SK-N-SH (cell line): Measurements from ENCODE around the gene FUNDC2. TPM values are rescaled to one million over a fixed set of nuclear protein-coding genes. Genes with fewer than 3 reads are reported as not detected.

Source experiments
- CTCF ChIA-PET: fragments of 300-600, 350-600 bp; formaldehyde crosslinking; extraction: SDS; loops from one replicate; lab custom pipeline; 2021; lab: Yijun Ruan, JAX
- POLR2A ChIA-PET: fragments of 350-600 bp; sonication (Branson Sonifier 250); formaldehyde crosslinking; extraction: SDS; loops from one replicate; lab custom pipeline; 2020; ENCODE audit warnings: antibody characterized with exemption, inconsistent platforms; lab: Yijun Ruan, JAX
- DNase-seq: peaks from one replicate; pipeline ENCODE4 v3.0.0; 2012
- H2AFZ ChIP-seq: fragments of 200-600 bp; sonication (generic); 2 replicates; pipeline ENCODE4 v1.8.1; 2016; ENCODE audit warnings: antibody characterized with exemption, mild to moderate bottlenecking, low read depth
- H3F3A ChIP-seq: fragments of 200-600 bp; sonication (generic); replicated peaks from 2 replicates; pipeline ENCODE3; 2016; ENCODE audit warnings: antibody characterized with exemption, mild to moderate bottlenecking; ENCODE audit not compliant: insufficient read depth
- H3K27ac ChIP-seq, 2 experiments: fragments of 200-500 bp in 1 of 2; fragments of 200-600 bp in 1 of 2; sonication (Bioruptor generic) in 1 of 2; sonication (generic), shearing (Covaris generic) in 1 of 2; 2 replicates each; pipeline versions ENCODE4 v1.5.1 to v1.6.1; 2014 to 2016; ENCODE audit warnings: low read depth in 2 of 2, inconsistent platforms in 1 of 2, low read length in 1 of 2, mild to moderate bottlenecking in 1 of 2, mixed read lengths in 1 of 2
- H3K27me3 ChIP-seq: fragments of 200-600 bp; sonication (generic), shearing (Covaris generic); 2 replicates; pipeline ENCODE4 v1.6.1; 2016; ENCODE audit warnings: mixed run types; ENCODE audit not compliant: insufficient read depth
- H3K36me3 ChIP-seq, 2 experiments: fragments of 200-500 bp in 1 of 2; fragments of 200-600 bp in 1 of 2; sonication (Bioruptor generic) in 1 of 2; sonication (generic) in 1 of 2; replicated peaks in 1 of 2; 2 replicates each; pipeline versions ENCODE3 to v1.5.1; 2014 to 2016; ENCODE audit warnings: low read length in 1 of 2, mild to moderate bottlenecking in 1 of 2; ENCODE audit not compliant: insufficient read depth in 2 of 2, control insufficient read depth in 1 of 2
- H3K4me1 ChIP-seq, 2 experiments: fragments of 200-500 bp in 1 of 2; fragments of 200-600 bp in 1 of 2; sonication (Bioruptor generic) in 1 of 2; sonication (generic), shearing (Covaris generic) in 1 of 2; 2 replicates each; pipeline versions ENCODE4 v1.5.1 to v1.6.1; 2014 to 2016; ENCODE audit warnings: low read depth in 1 of 2, low read length in 1 of 2, mixed run types in 1 of 2; ENCODE audit not compliant: insufficient read depth in 2 of 2, control insufficient read depth in 1 of 2
- H3K4me2 ChIP-seq: fragments of 200-600 bp; sonication (generic), shearing (Covaris generic); 2 replicates; pipeline ENCODE4 v1.6.1; 2017; ENCODE audit warnings: mixed run types
- H3K4me3 ChIP-seq, 2 experiments: fragments of 200-500 bp in 1 of 2; fragments of 200-600 bp in 1 of 2; sonication (Bioruptor generic) in 1 of 2; sonication (generic), shearing (Covaris generic) in 1 of 2; 2 replicates each; pipeline versions ENCODE4 v1.5.1 to v1.8.1; 2014 to 2016; ENCODE audit warnings: low read depth in 2 of 2, inconsistent platforms in 1 of 2, low read length in 1 of 2, mild to moderate bottlenecking in 1 of 2, mixed read lengths in 1 of 2, moderate library complexity in 1 of 2
- H3K79me2 ChIP-seq: fragments of 200-600 bp; sonication (generic); 2 replicates; pipeline ENCODE4 v1.8.1; 2017; ENCODE audit warnings: mild to moderate bottlenecking; ENCODE audit not compliant: insufficient read depth
- H3K9ac ChIP-seq: fragments of 200-600 bp; sonication (generic); 2 replicates; pipeline ENCODE4 v1.6.1; 2017; ENCODE audit warnings: mixed run types
- H3K9me2 ChIP-seq: fragments of 200-600 bp; sonication (generic); 2 replicates; pipeline ENCODE4 v1.6.1; 2017; ENCODE audit warnings: mixed run types
- H3K9me3 ChIP-seq: fragments of 200-600 bp; sonication (generic); 2 replicates; pipeline ENCODE4 v1.6.1; 2017; ENCODE audit warnings: mixed run types, mild to moderate bottlenecking, moderate library complexity
- H4K20me1 ChIP-seq: fragments of 200-600 bp; sonication (generic); 2 replicates; pipeline ENCODE4 v1.6.1; 2017; ENCODE audit warnings: mild to moderate bottlenecking, mixed run types; ENCODE audit not compliant: insufficient read depth
- CHD2 ChIP-seq: fragments of 150-350 bp; IDR thresholded peaks from 2 replicates; pipeline ENCODE4 v1.6.1; 2018; ENCODE audit warnings: low read length; ENCODE audit not compliant: partially characterized antibody
- ELF1 ChIP-seq: IDR thresholded peaks from 2 replicates; pipeline ENCODE4 v1.4.0; 2012
- EP300 ChIP-seq, 2 experiments: IDR thresholded peaks; 2 replicates each; pipeline versions ENCODE4 v1.4.0 to v1.6.1; 2012; ENCODE audit warnings: borderline replicate concordance in 1 of 2, low read depth in 1 of 2, low read length in 1 of 2
- EZH2phosphoT487 ChIP-seq: fragments of 200-600 bp; sonication (generic); IDR thresholded peaks from 2 replicates; pipeline ENCODE4 v1.6.1; 2017; ENCODE audit warnings: low read depth, mixed run types, mild to moderate bottlenecking, antibody characterized with exemption, moderate library complexity, borderline replicate concordance
- FOXJ3 ChIP-seq: sonication (generic); formaldehyde crosslinking; IDR thresholded peaks from 2 replicates; pipeline ENCODE4 v1.5.1; 2020; ENCODE audit warnings: mild to moderate bottlenecking, missing genetic modification reagents
- GABPA ChIP-seq: IDR thresholded peaks from 2 replicates; pipeline ENCODE4 v1.4.0; 2012; ENCODE audit warnings: low read depth, mild to moderate bottlenecking
- IRF3 ChIP-seq: fragments of 150-350 bp; IDR thresholded peaks from 2 replicates; pipeline ENCODE4 v1.6.1; 2016; ENCODE audit warnings: mild to moderate bottlenecking, low read depth, low read length
- JUND ChIP-seq: IDR thresholded peaks from 2 replicates; pipeline ENCODE4 v1.4.0; 2012
- PBX3 ChIP-seq: IDR thresholded peaks from 2 replicates; pipeline ENCODE4; 2012
- RXRA ChIP-seq: IDR thresholded peaks from 2 replicates; pipeline ENCODE4 v1.4.0; 2012; ENCODE audit warnings: low read depth, mild to moderate bottlenecking, borderline replicate concordance
- SIN3A ChIP-seq: IDR thresholded peaks from 2 replicates; pipeline ENCODE4 v1.6.1; 2012; ENCODE audit warnings: low read depth, mild to moderate bottlenecking, low read length, moderate library complexity, borderline replicate concordance
- SMC3 ChIP-seq: IDR thresholded peaks from 2 replicates; pipeline ENCODE4 v1.6.1; 2012; ENCODE audit warnings: low read depth, low read length, improper control_type of control experiment
- TAF1 ChIP-seq: IDR thresholded peaks from 2 replicates; pipeline ENCODE4 v1.6.1; 2012; ENCODE audit warnings: low read depth, mild to moderate bottlenecking, low read length, moderate library complexity, borderline replicate concordance
- USF1 ChIP-seq: IDR thresholded peaks from 2 replicates; pipeline ENCODE4 v1.4.0; 2012; ENCODE audit warnings: low read depth, borderline replicate concordance
- YY1 ChIP-seq: IDR thresholded peaks from 2 replicates; pipeline ENCODE4 v1.4.0; 2012; ENCODE audit warnings: low read depth, mild to moderate bottlenecking
- WGBS: methylation state at CpG from one replicate; pipeline ENCODE4 v1.1.6; 2017; ENCODE audit warnings: low lambda C conversion rate; 5-methylcytosine and 5-hydroxymethylcytosine counted together
- polyA plus RNA-seq, 3 experiments: library from polyadenylated mRNA; depleted of rRNA; stranded (reverse); fragments of >200 nt; gene quantifications; 2 replicates each; pipeline ENCODE4 v1.2.3, GENCODE V29; 2012
- TF ChIP-seq, protein P1 (sequence below): fragments of 150-350 bp; IDR thresholded peaks from 2 replicates; pipeline ENCODE4 v1.6.1; 2017; ENCODE audit warnings: antibody characterized with exemption, low read length, low read depth, borderline replicate concordance
- TF ChIP-seq, protein P2 (sequence below): IDR thresholded peaks from 2 replicates; pipeline ENCODE4 v1.4.0; 2012; ENCODE audit warnings: low read depth

FUNDC2 gene
- polyA plus RNA-seq, 1 of the 3 experiments (the other 2 are of a cell fraction): 55.9 TPM

GRCh38 chrX:155053656-155054055 is 27.0 kb downstream of the FUNDC2 start:
- H3K4me2 ChIP-seq: no peak overlapping the region
- no peak for DNase-seq
- ChIA-PET CTCF (no interaction called here), POLR2A (no interaction called here)
- H3K27ac ChIP-seq: no peak overlapping the region
- H4K20me1 ChIP-seq: no peaks in the 10 kb centered on the region
- no peak overlapping the region for H3K4me3 ChIP-seq
- H3K79me2 ChIP-seq: no peaks in the 10 kb centered on the region
- H3K9ac ChIP-seq: no peak overlapping the region
- peaks cover 0 to 7% of the 10 kb centered on the region in 2 experiments; a peak in 1 of 4 replicates for H3K4me1 ChIP-seq
- H3F3A ChIP-seq: no peaks in the 10 kb centered on the region
- H3K27me3 ChIP-seq: no peaks in the 10 kb centered on the region
- no peak overlapping the region for H2AFZ ChIP-seq
- WGBS: 46% methylated on average over 3 of the region's 3 CpGs
- no peaks in the 10 kb centered on the region for H3K9me3 ChIP-seq
- peaks cover 0 to 7% of the 10 kb centered on the region in 2 experiments for H3K36me3 ChIP-seq
- no peaks in the 10 kb centered on the region for H3K9me2 ChIP-seq
- TF ChIP-seq, protein P1, sequence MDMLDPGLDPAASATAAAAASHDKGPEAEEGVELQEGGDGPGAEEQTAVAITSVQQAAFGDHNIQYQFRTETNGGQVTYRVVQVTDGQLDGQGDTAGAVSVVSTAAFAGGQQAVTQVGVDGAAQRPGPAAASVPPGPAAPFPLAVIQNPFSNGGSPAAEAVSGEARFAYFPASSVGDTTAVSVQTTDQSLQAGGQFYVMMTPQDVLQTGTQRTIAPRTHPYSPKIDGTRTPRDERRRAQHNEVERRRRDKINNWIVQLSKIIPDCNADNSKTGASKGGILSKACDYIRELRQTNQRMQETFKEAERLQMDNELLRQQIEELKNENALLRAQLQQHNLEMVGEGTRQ: no peak
- TF ChIP-seq YY1: no peak
- TF ChIP-seq GABPA: no peak
- no peak for TF ChIP-seq SMC3
- no peak for TF ChIP-seq PBX3
- no peak for TF ChIP-seq EP300 (IDR thresholded peaks at IDR 0.05; ENCODE audit: borderline replicate concordance in 1 of 2, low read depth in 1 of 2, low read length in 1 of 2)
- TF ChIP-seq IRF3: no peak
- no peak for TF ChIP-seq RXRA
- no peak for TF ChIP-seq FOXJ3 (CRISPR knock-in tag)
- TF ChIP-seq, protein P2, sequence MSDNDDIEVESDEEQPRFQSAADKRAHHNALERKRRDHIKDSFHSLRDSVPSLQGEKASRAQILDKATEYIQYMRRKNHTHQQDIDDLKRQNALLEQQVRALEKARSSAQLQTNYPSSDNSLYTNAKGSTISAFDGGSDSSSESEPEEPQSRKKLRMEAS: no peak
- no peak for TF ChIP-seq ELF1
- TF ChIP-seq USF1: no peak
- no peak for TF ChIP-seq TAF1
- TF ChIP-seq EZH2phosphoT487: no peak
- TF ChIP-seq SIN3A: no peak
- no peak for TF ChIP-seq JUND
- no peak for TF ChIP-seq CHD2
